Right forelimb (tissue), 1 donor: ENCODE data around the gene TVP23A.
"Not testable (repeated sequence)": the region's sequence is repeated elsewhere in the genome, so short reads cannot be mapped to it uniquely, and the experiment has no call there.

Experiments used
- DNase-seq: peaks from one replicate; pipeline ENCODE4 v3.0.0-alpha.2; 2018

TVP23A gene

DNA sequence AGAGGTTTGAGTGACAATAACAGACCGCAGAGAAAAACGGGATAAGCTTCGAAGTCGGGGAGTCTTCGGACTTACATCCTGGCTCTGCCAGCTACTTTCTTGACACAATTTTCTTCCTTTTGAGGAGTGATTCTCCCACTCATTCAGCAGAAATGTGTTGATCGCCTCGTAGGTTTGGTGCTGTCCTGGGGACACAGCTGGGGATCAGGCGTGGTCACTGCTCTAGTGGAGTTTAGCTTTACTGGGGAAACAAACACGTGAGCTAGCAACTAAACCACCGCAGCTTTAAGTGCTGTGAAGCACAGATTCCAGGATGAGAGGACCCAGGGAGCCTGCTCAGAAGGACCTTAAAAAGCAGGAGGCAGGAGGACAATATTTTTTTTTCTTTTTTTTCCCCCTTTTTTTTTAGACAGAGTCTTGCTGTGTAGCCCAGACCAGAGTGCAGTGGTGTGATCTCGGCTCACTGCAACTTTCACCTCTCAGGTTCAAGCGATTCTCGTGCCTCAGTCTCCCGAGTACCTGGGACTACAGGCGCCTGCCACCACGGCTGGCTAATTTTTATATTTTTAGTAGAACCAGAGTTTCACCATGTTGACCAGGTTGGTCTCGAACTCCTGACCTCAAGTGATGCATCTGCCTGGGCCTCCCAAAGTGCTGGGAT lies 74.1 kb downstream of the TVP23A start:
- no peak for DNase-seq

- peak; percentile 100 for DNase-seq
Observed at GRCh38 chr16:10743610-10744369, 74.8 kb downstream of the TVP23A start, which contains the start of gene NUBP1. Gene NUBP1 (plus strand): TSS chr16:10743842. CDS start chr16:10743864, 22 bp downstream.

DNA sequence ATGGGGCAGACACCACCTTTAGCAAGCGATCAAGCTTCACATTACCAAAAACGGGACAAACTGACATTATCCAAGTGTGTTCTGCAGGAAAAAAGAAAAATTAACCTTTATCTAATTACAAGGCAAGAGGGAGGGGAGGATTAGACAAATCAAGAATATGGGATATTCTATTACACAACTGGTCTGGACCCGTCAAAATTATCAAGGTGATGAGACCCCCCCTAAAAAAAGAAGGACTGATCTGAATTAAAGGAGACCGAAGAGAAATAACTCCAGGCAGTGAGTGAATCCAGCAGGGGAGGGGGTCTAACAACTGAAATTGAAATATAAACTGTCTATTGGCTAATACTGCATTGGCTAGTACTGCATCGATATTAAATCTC lies 75.4 kb downstream of the TVP23A start:
- DNase-seq, result no peak

DNA sequence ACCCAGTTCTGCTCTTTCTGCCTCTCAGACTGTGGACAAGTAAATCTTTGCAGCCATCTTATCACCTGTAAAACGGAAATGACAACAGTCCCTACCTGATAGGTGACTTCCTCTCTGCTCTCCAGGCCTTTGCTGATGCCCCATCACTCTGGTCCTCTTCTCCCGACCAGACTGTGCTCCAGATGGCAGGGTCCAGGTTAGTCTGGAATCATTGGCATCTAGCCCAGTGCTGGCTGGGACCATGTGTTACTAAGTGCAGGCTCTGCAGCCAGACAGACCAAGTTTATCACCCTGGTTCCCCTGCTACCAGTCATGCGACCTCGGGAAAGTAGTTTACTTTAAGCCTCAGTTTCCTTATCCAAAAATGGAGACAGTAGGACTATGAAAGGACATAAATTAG lies 76.8 kb downstream of the TVP23A start:
- DNase-seq, result no peak

- DNase-seq, result not testable (repeated sequence)
Observed at GRCh38 chr16:10741249-10741648, 77.3 kb downstream of the TVP23A start.

DNA sequence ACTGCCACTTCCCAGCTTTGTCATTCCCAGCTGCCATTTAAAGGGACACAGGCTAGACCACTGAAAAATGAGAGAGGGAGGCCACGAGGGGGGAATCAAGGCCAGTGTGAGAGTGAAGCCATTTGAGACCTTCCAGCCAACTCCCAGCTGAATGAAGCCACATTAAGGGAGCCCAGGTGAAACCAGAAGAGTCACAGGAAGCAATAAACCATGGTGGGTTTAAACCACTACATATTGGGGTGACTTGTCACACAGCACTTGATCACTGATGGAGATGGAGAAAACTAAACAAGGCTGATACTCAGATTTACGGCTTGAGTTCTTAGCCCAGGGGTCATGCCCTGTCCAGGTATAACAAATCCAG lies 77.8 kb downstream of the TVP23A start:
- DNase-seq, result no peak

- DNase-seq, result no peak
Observed at GRCh38 chr16:10740000-10740844, 78.4 kb downstream of the TVP23A start.

GRCh38 chr16:10738231-10739077 lies 80.1 kb downstream of the TVP23A start:
- peak; percentile 56 for DNase-seq

GRCh38 chr16:10737068-10737625 lies 81.4 kb downstream of the TVP23A start:
- DNase-seq, result peak; percentile 79

DNA sequence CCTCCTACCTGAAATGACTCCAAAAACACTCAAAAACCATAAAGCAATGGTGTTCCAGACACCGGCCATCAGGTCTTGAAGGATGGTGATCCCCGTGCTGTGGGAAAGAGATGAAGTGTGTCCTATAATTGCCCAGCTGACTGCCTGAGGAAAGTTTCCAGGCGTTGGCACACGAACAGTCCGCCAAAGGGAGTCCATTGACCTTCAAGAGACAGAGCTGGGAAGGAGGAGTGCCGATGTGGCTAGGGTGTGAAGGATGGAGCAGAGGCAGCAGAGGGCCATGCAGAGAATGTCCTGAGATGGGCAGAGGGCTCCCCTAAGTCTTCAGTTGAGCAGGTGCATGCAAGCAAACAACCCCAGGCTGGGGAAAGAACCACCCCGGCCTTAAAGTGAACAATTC lies 86.8 kb downstream of the TVP23A start:
- DNase-seq, result no peak

GRCh38 chr16:10729104-10730048 lies 89.2 kb downstream of the TVP23A start:
- DNase-seq, result no peak

DNA sequence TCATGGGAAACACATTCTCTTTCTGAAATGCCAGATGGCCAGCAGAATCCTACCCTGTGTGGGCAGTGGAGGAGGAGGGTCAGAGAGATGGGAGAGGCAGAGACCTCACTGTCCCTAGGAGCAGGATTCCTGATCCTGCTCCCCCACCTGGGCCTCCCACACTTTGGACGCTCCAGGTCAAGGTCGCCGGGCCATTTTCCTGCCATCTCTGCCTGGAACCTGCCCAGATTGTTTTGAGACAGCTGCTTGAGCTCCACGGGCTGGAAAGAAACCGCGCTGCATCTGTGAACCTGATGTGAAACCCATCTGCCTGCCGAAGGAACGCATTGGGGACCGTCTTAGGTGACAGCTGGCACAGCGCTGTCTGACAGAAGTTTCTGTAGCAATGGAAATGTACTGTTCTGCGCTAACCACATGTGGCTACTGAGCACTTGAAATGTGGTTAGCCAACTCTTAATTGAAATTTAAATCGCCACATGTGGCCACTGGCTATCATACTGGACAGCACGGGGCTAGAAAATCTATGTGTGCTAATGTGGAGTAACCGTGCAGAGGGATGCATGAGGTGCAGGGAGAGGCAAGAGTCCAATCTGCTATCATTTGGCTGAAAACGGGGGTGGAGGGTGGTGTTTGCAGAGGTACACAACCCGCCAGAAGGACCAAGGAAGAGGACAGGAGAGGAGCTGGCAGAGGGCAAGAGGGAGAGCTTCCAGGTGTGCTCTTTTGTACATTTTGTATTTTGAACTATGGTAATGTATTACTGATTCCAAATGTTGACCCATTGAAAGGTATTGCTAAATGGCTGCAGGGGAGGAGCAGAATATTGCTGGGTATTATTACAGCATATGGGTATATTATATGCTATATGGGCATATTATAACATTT lies 90.3 kb downstream of the TVP23A start:
- peak; percentile 56 for DNase-seq
